ENCODE results near the gene SENP1. TPM values are rescaled to one million over a fixed set of nuclear protein-coding genes. Genes with fewer than 3 reads are reported as not detected.

SENP1 gene
- total RNA-seq, 1 experiment from 2014 or later: 41.6 TPM

DNA sequence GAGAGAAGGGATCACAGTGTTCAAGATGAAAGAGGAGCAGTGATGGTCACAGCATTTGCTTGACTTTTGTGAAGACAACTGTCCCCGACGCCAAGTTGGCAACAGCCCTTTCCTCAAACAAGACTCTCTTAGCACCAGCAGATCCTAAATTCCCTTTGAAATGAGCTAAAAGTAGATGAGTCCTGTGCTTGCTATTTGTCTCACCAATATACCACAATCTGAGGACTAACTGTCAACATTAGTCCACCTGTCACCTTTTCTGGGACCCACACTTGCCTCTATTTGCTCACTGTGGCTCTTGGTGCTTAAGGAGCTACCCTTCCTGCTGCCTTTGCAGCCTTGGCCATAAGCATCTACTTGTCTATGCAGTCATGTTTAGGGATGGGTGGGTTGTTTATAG is 54.2 kb downstream of the SENP1 start:
- POLR2A ChIA-PET (ENCODE audit: low non-redundant PET): no interaction called here
- no TSS peak for BruUV-seq (replicated peaks)
- CTCF ChIA-PET: no interaction called here
- Histone ChIP-seq H3K27me3 (replicated peaks; ENCODE audit: insufficient read depth, low read depth, low read length, poor library complexity) (no peaks in the 10 kb centered on the region), H3K27ac (ENCODE audit: low read depth, low read length, poor library complexity, severe bottlenecking) (no peak overlapping the region), H3K4me1 (ENCODE audit: insufficient read depth, low read length, poor library complexity, severe bottlenecking) (no peaks in the 10 kb centered on the region), H3K36me3 (ENCODE audit: insufficient read depth, low read length, poor library complexity, severe bottlenecking) (peaks cover 6% of the 10 kb centered on the region), H3K4me3 (ENCODE audit: low read depth, low read length, poor library complexity, severe bottlenecking) (no peak overlapping the region), H3K9me3 (ENCODE audit: low read depth, low read length, poor library complexity, severe bottlenecking) (no peaks in the 10 kb centered on the region)
- TF ChIP-seq EZH2 (IDR thresholded peaks at IDR 0.05; ENCODE audit: borderline replicate concordance, low read depth, low read length, poor library complexity, severe bottlenecking) (no peak), CTCF (conservative IDR thresholded peaks at IDR 0.05; ENCODE audit: low read depth, low read length) (no peak)
- DNase-seq (ENCODE audit: low spot score): no peak
- intact Hi-C loops (cut with micrococcal nuclease; ENCODE audit: unreplicated experiment): no loop called here

DNA sequence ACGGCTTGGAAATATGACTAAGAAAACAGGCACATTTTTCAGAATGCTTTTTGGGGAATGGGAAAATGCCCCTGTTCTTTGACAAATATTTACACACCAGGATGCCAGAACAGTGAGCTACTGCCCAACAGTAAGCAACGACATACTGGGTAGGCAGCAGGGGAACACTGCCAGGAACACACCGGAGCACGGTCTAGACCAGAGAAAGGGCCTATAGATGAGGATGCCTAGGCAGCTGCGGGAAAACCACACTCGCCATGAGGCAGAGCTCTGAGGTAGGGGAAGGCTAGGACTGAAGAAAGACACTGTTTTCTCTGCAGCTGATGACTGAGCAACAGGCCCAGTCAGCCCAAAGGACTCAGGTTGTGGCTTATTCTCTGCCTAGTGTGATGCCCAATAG is 55.7 kb downstream of the SENP1 start:
- Histone ChIP-seq H3K27ac (ENCODE audit: low read depth, low read length, poor library complexity, severe bottlenecking) (no peak overlapping the region), H3K4me1 (ENCODE audit: insufficient read depth, low read length, poor library complexity, severe bottlenecking) (no peaks in the 10 kb centered on the region), H3K36me3 (ENCODE audit: insufficient read depth, low read length, poor library complexity, severe bottlenecking) (peaks cover 20% of the 10 kb centered on the region), H3K4me3 (ENCODE audit: low read depth, low read length, poor library complexity, severe bottlenecking) (no peak overlapping the region), H3K9me3 (ENCODE audit: low read depth, low read length, poor library complexity, severe bottlenecking) (no peaks in the 10 kb centered on the region), H3K27me3 (replicated peaks; ENCODE audit: insufficient read depth, low read depth, low read length, poor library complexity) (no peaks in the 10 kb centered on the region)
- intact Hi-C loops (cut with micrococcal nuclease; ENCODE audit: unreplicated experiment): no loop called here
- CTCF ChIA-PET: no interaction called here
- POLR2A ChIA-PET (ENCODE audit: low non-redundant PET): no interaction called here
- TF ChIP-seq EZH2 (IDR thresholded peaks at IDR 0.05; ENCODE audit: borderline replicate concordance, low read depth, low read length, poor library complexity, severe bottlenecking): no peak
- TF ChIP-seq CTCF (conservative IDR thresholded peaks at IDR 0.05; ENCODE audit: low read depth, low read length): no peak
- no peak for DNase-seq (ENCODE audit: low spot score)
- BruUV-seq (replicated peaks): no TSS peak

- no peak for DNase-seq (ENCODE audit: low spot score)
- no TSS peak for BruUV-seq (replicated peaks)
- ChIA-PET POLR2A (ENCODE audit: low non-redundant PET) (no interaction called here), CTCF (no interaction called here)
- Histone ChIP-seq H3K4me1 (ENCODE audit: insufficient read depth, low read length, poor library complexity, severe bottlenecking) (no peaks in the 10 kb centered on the region), H3K36me3 (ENCODE audit: insufficient read depth, low read length, poor library complexity, severe bottlenecking) (peaks cover 35% of the 10 kb centered on the region), H3K27ac (ENCODE audit: low read depth, low read length, poor library complexity, severe bottlenecking) (no peak overlapping the region), H3K9me3 (ENCODE audit: low read depth, low read length, poor library complexity, severe bottlenecking) (no peaks in the 10 kb centered on the region), H3K4me3 (ENCODE audit: low read depth, low read length, poor library complexity, severe bottlenecking) (no peak overlapping the region), H3K27me3 (replicated peaks; ENCODE audit: insufficient read depth, low read depth, low read length, poor library complexity) (no peaks in the 10 kb centered on the region)
- intact Hi-C loops (cut with micrococcal nuclease; ENCODE audit: unreplicated experiment): no loop called here
- TF ChIP-seq CTCF (conservative IDR thresholded peaks at IDR 0.05; ENCODE audit: low read depth, low read length) (no peak), EZH2 (IDR thresholded peaks at IDR 0.05; ENCODE audit: borderline replicate concordance, low read depth, low read length, poor library complexity, severe bottlenecking) (no peak)
Measured at GRCh38 chr12:48045965-48046518, 59.8 kb downstream of the SENP1 start.
